Transverse colon (tissue), 4 donors: ENCODE results near the gene PLAAT5. TPM values are rescaled to one million over a fixed set of nuclear protein-coding genes. Genes with fewer than 3 reads are reported as not detected.
A peak's percentile ranks its signal among the peaks of the same experiment; 100 is the strongest.
"Not testable (repeated sequence)": the region's sequence is repeated elsewhere in the genome, so short reads cannot be mapped to it uniquely, and the experiment has no call there.

Experiments used
- DNase-seq: peaks from one replicate; pipeline ENCODE4 v3.0.0-alpha.2; 2019
- H3K27ac ChIP-seq, 4 donors: fragments of 200-600 bp; sonication (generic); 2 replicates each; pipeline ENCODE4 v1.5.1; 2016 to 2018; ENCODE audit warnings: inconsistent platforms in 4 of 4
- H3K27me3 ChIP-seq: fragments of 200-600 bp; sonication (generic); 2 replicates; pipeline ENCODE4 v1.5.1; 2017; ENCODE audit warnings: inconsistent platforms
- H3K36me3 ChIP-seq, 4 donors: fragments of 200-600 bp; sonication (generic); 2 replicates each; pipeline ENCODE4 v1.5.1; 2017 to 2019; ENCODE audit warnings: inconsistent platforms in 4 of 4
- H3K4me1 ChIP-seq, 4 donors: fragments of 200-600 bp; sonication (generic); 2 replicates each; pipeline ENCODE4 v1.5.1; 2017 to 2020; ENCODE audit warnings: inconsistent platforms in 4 of 4
- H3K4me3 ChIP-seq, 4 donors: fragments of 200-600 bp; sonication (generic); 1 replicate in 1 of 4; 2 replicates in 3 of 4; pipeline versions ENCODE4 v1.5.1 to v1.6.1; 2017 to 2019; ENCODE audit warnings: inconsistent platforms in 4 of 4
- H3K9me3 ChIP-seq, 2 donors: fragments of 200-600 bp; sonication (generic); 2 replicates each; pipeline ENCODE4 v1.5.1; 2017 to 2019; ENCODE audit warnings: inconsistent platforms in 2 of 2
- CTCF ChIP-seq, 5 experiments: fragments of 200-600 bp in 3 of 5; fragments of 450-650 bp in 2 of 5; sonication (generic) in 3 of 5; IDR thresholded peaks; 1 replicate in 2 of 5; 2 replicates in 3 of 5; pipeline ENCODE4 v1.5.1; 2016 to 2017; ENCODE audit warnings: antibody characterized with exemption in 5 of 5, inconsistent platforms in 3 of 5, mild to moderate bottlenecking in 2 of 5, moderate library complexity in 1 of 5
- EP300 ChIP-seq: sonication (generic); formaldehyde crosslinking; IDR thresholded peaks from one replicate; pipeline ENCODE4 v1.6.1; 2017; ENCODE audit warnings: antibody characterized with exemption, low read depth
- POLR2A ChIP-seq: fragments of 450-650 bp; IDR thresholded peaks from one replicate; pipeline ENCODE4 v1.6.1; 2016; ENCODE audit warnings: antibody characterized with exemption, mild to moderate bottlenecking, moderate library complexity
- POLR2AphosphoS5 ChIP-seq, 3 donors: sonication (generic); formaldehyde crosslinking; IDR thresholded peaks; one replicate each; pipeline ENCODE4 v1.6.1; 2016; ENCODE audit warnings: antibody characterized with exemption in 3 of 3
- WGBS, 2 donors: methylation state at CpG; one replicate each; pipeline ENCODE4 v1.1.5; 2018; ENCODE audit warnings: low coverage in 1 of 2; 5-methylcytosine and 5-hydroxymethylcytosine counted together
- in situ Hi-C, 4 donors: fragments of 200-750 bp; cut with MboI; loops; one replicate each; pipeline versions ENCODE4 v1.15.0 to v1.15.1; 2017; ENCODE audit warnings: low sequenced_read_pairs in 3 of 4, low pct_ligation_motif_present in 1 of 4, low pct_unique_long_range_greater_than_20kb in 1 of 4
- intact Hi-C: fragments of 100-400 bp; cut with DNase I; formaldehyde crosslinking; loops from one replicate; pipeline ENCODE4 v1.15.1; 2023; ENCODE audit warnings: low total_unique reads
- total RNA-seq, 4 donors: library from RNA; depleted of rRNA; stranded (reverse); fragments of >200 nt; gene quantifications; one replicate each; pipeline ENCODE4 v1.1.0, GENCODE V29; 2016

Gene PLAAT5
- total RNA-seq, 4 donors from 2014 or later: 0.79 to 1.4 TPM; not detected in 2

GRCh38 chr11:63534895-63535461, 44.0 kb upstream of the PLAAT5 start:
- H3K9me3 ChIP-seq: no peaks in the 10 kb centered on the region
- no peak overlapping the region for H3K4me3 ChIP-seq
- intact Hi-C loops: no loop called here
- no peaks in the 10 kb centered on the region for H3K36me3 ChIP-seq
- no peak for DNase-seq
- in situ Hi-C loops: no loop called here
- no peak for TF ChIP-seq CTCF (IDR thresholded peaks at IDR 0.05)
- TF ChIP-seq POLR2AphosphoS5 (IDR thresholded peaks at IDR 0.05): no peak
- no peak for TF ChIP-seq EP300
- no peak for TF ChIP-seq POLR2A
- H3K27ac ChIP-seq: peak overlapping the region; percentile 83 to 90 (median 86)
- 69 to 92% methylated on average over 2 to 5 of the region's 5 CpGs for WGBS, 2 donors
- peaks cover 20 to 54% (median 27%) of the 10 kb centered on the region in 4 donors for H3K4me1 ChIP-seq
- no peaks in the 10 kb centered on the region for H3K27me3 ChIP-seq

- DNase-seq: no peak
- no peak overlapping the region for H3K4me3 ChIP-seq
- no peaks in the 10 kb centered on the region for H3K36me3 ChIP-seq
- H3K4me1 ChIP-seq: peaks cover 20 to 52% (median 27%) of the 10 kb centered on the region in 4 donors
- no peaks in the 10 kb centered on the region for H3K27me3 ChIP-seq
- no peaks in the 10 kb centered on the region for H3K9me3 ChIP-seq
- TF ChIP-seq POLR2A (no peak), EP300 (no peak), CTCF (IDR thresholded peaks at IDR 0.05) (no peak), POLR2AphosphoS5 (IDR thresholded peaks at IDR 0.05) (no peak)
- intact Hi-C loops (no loop called here), in situ Hi-C loops (no loop called here)
- 72 to 76% methylated on average over 3 of the region's 3 CpGs for WGBS, 2 donors
- peak overlapping the region in 1 of 4 donors; percentile 88 for H3K27ac ChIP-seq
Observed at GRCh38 chr11:63534076-63534475, 43.1 kb upstream of the PLAAT5 start.

- Histone ChIP-seq H3K27ac (no peak overlapping the region), H3K36me3 (no peaks in the 10 kb centered on the region), H3K27me3 (no peaks in the 10 kb centered on the region), H3K9me3 (no peaks in the 10 kb centered on the region), H3K4me1 (peaks cover 13 to 43% (median 22%) of the 10 kb centered on the region in 4 donors), H3K4me3 (no peak overlapping the region)
- intact Hi-C loops (no loop called here), in situ Hi-C loops (no loop called here)
- 72% methylated on average over 2 to 4 of the region's 4 CpGs for WGBS, 2 donors
- no peak for TF ChIP-seq POLR2AphosphoS5 (IDR thresholded peaks at IDR 0.05)
- no peak for TF ChIP-seq CTCF (IDR thresholded peaks at IDR 0.05)
- TF ChIP-seq EP300: no peak
- TF ChIP-seq POLR2A: no peak
- no peak for DNase-seq
Observed at GRCh38 chr11:63532799-63533475, 42.0 kb upstream of the PLAAT5 start.

- TF ChIP-seq CTCF (IDR thresholded peaks at IDR 0.05) (no peak), EP300 (no peak), POLR2A (no peak), POLR2AphosphoS5 (IDR thresholded peaks at IDR 0.05) (no peak)
- Histone ChIP-seq H3K27me3 (no peaks in the 10 kb centered on the region), H3K36me3 (no peaks in the 10 kb centered on the region), H3K4me1 (peaks cover 6 to 35% (median 16%) of the 10 kb centered on the region in 4 donors), H3K4me3 (no peak overlapping the region), H3K9me3 (no peaks in the 10 kb centered on the region), H3K27ac (peak overlapping the region in 3 of 4 donors; percentile 33 to 39 (median 37))
- no peak for DNase-seq
- intact Hi-C loops: no loop called here
- 64 to 79% methylated on average over 2 of the region's 2 CpGs for WGBS, 2 donors
- in situ Hi-C loops: no loop called here
Observed at GRCh38 chr11:63532117-63532516, 41.1 kb upstream of the PLAAT5 start.

- Histone ChIP-seq H3K27ac (peak overlapping the region in 2 of 4 donors; percentile 37 to 39), H3K4me1 (peaks cover 5 to 28% (median 8%) of the 10 kb centered on the region in 4 donors)
- H3K27me3 ChIP-seq, H3K4me3 ChIP-seq, in situ Hi-C loops, intact Hi-C loops, H3K36me3 ChIP-seq, H3K9me3 ChIP-seq: not testable (repeated sequence)
- DNase-seq: peak; percentile 24
- 76 to 80% methylated on average over 1 to 5 of the region's 6 CpGs for WGBS, 2 donors
Observed at GRCh38 chr11:63531074-63531792, 40.3 kb upstream of the PLAAT5 start.
